ENCODE measurements around the gene DSTN.

Gene DSTN

GRCh38 chr20:17545127-17545526 lies 24.7 kb upstream of the DSTN start:
- no peak for DNase-seq (ENCODE audit: low read depth)
- no peak for TF ChIP-seq CTCF (conservative IDR thresholded peaks at IDR 0.05; ENCODE audit: low read depth, low read length)
- H3K4me3 ChIP-seq (ENCODE audit: low read length) = no peak overlapping the region

GRCh38 chr20:17549131-17549530 lies 20.7 kb upstream of the DSTN start:
- no peak overlapping the region for H3K4me3 ChIP-seq (ENCODE audit: low read length)
- DNase-seq (ENCODE audit: low read depth) = no peak
- TF ChIP-seq CTCF (conservative IDR thresholded peaks at IDR 0.05; ENCODE audit: low read depth, low read length) = no peak

- TF ChIP-seq CTCF (conservative IDR thresholded peaks at IDR 0.05; ENCODE audit: low read depth, low read length) = no peak
- H3K4me3 ChIP-seq (ENCODE audit: low read length) = no peak overlapping the region
- no peak for DNase-seq (ENCODE audit: low read depth)
These were observed 14.8 kb upstream of the DSTN start for GRCh38 chr20:17555106-17555505.

- H3K4me3 ChIP-seq (ENCODE audit: low read length) = no peak overlapping the region
- no peak for TF ChIP-seq CTCF (conservative IDR thresholded peaks at IDR 0.05; ENCODE audit: low read depth, low read length)
- no peak for DNase-seq (ENCODE audit: low read depth)
These were observed 12.8 kb upstream of the DSTN start for GRCh38 chr20:17556837-17557674.

GRCh38 chr20:17557675-17558006 lies 12.2 kb upstream of the DSTN start:
- no peak overlapping the region for H3K4me3 ChIP-seq (ENCODE audit: low read length)
- DNase-seq (ENCODE audit: low read depth) = no peak
- no peak for TF ChIP-seq CTCF (conservative IDR thresholded peaks at IDR 0.05; ENCODE audit: low read depth, low read length)

- DNase-seq (ENCODE audit: low read depth) = peak; percentile 75
- peak overlapping the region; percentile 5 for H3K4me3 ChIP-seq (ENCODE audit: low read length)
- no peak for TF ChIP-seq CTCF (conservative IDR thresholded peaks at IDR 0.05; ENCODE audit: low read depth, low read length)
These were observed 11.5 kb upstream of the DSTN start for GRCh38 chr20:17558154-17558940.

- no peak overlapping the region for H3K4me3 ChIP-seq (ENCODE audit: low read length)
- no peak for TF ChIP-seq CTCF (conservative IDR thresholded peaks at IDR 0.05; ENCODE audit: low read depth, low read length)
- no peak for DNase-seq (ENCODE audit: low read depth)
These were observed 11.0 kb upstream of the DSTN start for GRCh38 chr20:17558941-17559304.
